GM13976 (cell line): ENCODE data around the gene LSAMP.

Source experiments
- DNase-seq: peaks from one replicate; pipeline ENCODE4 v3.0.0; 2012; ENCODE audit warnings: low spot score
- CTCF ChIP-seq: IDR thresholded peaks from 2 replicates; pipeline ENCODE4 v1.5.1; 2012; ENCODE audit warnings: borderline replicate concordance, mild to moderate bottlenecking; ENCODE audit not compliant: insufficient read depth; ENCODE audit errors: extremely low read depth, missing control alignments, control extremely low read depth
- in situ Hi-C: fragments of 300-500 bp; cut with MboI; formaldehyde crosslinking; loops from one replicate; pipeline ENCODE4 v1.12.0; 2022; ENCODE audit warnings: low sequenced_read_pairs, mixed read lengths, inconsistent platforms; ENCODE audit not compliant: unreplicated experiment

LSAMP gene

DNA sequence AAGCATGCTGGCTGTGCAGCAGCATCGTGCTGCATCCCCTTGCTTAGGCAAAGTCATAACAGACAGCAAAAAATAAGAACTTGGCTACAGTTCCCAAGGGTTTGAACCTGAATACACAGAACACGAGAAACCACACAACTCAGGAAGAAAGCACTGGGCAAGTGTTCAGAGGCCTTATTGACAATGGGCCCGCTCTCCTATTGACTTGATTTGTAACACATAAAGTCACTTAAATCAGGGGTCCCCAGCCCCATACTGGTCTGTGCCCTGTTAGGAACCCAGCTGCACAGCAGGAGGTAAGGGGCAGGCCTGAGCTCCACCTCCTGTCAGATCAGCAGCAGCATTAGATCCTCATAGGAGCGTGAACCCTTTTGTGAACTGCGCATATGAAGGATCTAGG is 145.1 kb downstream of the LSAMP start:
- in situ Hi-C loops, result no loop called here
- no peak for TF ChIP-seq CTCF
- no peak for DNase-seq

DNA sequence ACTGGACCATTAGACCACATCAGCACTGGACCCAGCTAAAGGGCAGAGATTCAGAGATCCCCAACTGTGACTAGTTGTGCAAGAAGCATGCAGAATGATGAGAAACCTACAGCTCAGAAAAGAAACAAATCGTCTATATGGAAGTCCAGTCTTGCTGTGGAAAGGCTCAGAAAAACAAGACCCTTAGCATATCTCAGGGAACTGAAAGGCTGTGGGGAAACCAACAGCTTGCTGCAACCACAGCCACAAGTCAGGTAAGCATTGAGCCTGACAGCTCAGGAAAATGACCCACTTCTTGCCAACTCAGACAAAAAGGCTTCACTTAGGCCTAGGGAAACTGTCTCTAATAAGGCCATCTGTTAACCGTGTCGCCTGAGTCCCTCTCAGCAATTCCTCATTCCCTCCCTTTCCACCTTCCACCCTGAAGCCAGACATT is 145.6 kb downstream of the LSAMP start:
- peak; percentile 14 for DNase-seq
- in situ Hi-C loops, result no loop called here
- no peak for TF ChIP-seq CTCF

- no peak for TF ChIP-seq CTCF
- DNase-seq, result no peak
- in situ Hi-C loops, result no loop called here
Observed at GRCh38 chr3:116298151-116298550, 147.1 kb downstream of the LSAMP start.

- in situ Hi-C loops, result no loop called here
- TF ChIP-seq CTCF, result no peak
- no peak for DNase-seq
Observed at GRCh38 chr3:116291141-116291540, 154.1 kb downstream of the LSAMP start.

DNA sequence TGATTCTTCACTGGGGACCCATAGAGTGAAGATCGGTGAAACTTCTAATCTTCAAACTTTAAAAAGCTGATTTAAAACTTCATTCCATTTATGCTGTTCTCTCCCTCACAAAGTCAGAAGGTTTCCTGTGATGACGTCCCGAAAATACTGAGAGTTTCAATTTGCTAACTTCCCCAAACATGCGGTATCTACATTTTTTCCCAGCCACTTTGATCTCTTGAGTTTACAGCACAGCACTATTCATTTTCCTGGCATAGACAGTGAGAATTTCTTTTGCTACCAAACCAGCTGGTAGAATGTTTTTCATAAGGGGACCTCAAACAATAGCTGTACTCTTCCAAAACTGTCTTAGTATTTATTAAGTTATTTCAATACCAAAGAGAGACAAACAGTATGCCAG is 156.8 kb downstream of the LSAMP start:
- no peak for TF ChIP-seq CTCF
- DNase-seq, result peak; percentile 13
- in situ Hi-C loops, result no loop called here

GRCh38 chr3:116285781-116286421 is 159.4 kb downstream of the LSAMP start:
- no peak for TF ChIP-seq CTCF
- DNase-seq, result no peak
- in situ Hi-C loops, result no loop called here
